Measurements from ENCODE around the gene ZNF385B.
"Not testable (repeated sequence)": the region's sequence is repeated elsewhere in the genome, so short reads cannot be mapped to it uniquely, and the experiment has no call there.

Gene ZNF385B

DNA sequence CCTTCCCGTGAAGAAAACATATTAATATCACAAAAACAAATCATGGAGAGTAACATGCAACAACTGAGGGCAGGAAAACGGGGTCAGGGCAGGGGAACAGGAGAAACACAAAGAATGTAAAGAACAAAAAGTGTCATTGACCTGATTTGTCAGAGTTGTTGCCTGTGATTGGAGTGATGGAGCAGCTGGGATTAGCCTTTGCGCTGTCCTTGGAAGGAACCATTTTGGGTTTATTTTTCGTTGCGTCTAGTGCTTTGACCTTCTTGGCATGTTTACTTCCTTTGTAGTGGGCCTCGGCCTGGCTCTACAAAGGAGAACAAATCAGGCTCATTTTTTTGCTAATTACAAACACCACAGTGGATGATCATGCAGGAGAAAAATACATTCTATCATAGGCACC is 378.3 kb downstream of the ZNF385B start:
- no peak for DNase-seq (ENCODE audit: low spot score)

DNA sequence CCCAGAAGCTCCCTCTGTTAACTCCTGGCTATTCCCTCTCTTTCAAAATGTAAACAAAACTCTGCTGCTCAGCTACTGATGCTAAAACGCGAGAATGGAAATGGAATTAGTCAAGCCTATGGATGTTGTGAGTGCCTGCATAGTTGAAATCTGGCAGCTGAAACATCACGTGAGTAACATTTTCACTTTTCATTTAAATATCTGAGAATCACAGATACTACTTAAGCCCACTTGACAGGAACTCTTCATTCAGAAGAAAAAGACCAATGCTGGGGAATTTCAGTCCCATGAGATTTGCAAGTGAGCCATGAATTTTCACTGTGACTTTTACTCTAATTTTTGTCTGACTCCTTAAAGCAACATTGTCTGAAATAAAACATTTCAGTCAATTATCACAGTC is 381.5 kb downstream of the ZNF385B start:
- DNase-seq (ENCODE audit: low spot score), result no peak

DNA sequence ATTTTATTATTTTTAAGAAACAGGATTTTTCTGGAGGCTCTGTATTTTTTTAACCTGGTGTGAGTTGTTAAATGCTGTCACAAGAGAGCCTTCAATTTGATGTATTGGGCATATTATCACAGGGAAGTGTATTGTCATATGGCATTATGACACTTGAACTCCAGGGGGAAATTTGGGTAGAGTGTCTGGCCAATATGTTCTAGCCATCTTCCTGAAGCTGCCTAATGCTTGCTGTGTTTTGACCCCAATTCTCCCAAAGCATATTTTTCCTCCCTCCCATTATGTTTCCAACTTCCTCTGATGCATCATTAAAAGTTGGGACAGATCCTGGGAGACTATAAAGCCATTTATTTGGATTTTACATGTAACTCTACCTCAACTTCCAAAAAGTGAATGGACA is 382.6 kb downstream of the ZNF385B start:
- DNase-seq (ENCODE audit: low spot score), result no peak

DNA sequence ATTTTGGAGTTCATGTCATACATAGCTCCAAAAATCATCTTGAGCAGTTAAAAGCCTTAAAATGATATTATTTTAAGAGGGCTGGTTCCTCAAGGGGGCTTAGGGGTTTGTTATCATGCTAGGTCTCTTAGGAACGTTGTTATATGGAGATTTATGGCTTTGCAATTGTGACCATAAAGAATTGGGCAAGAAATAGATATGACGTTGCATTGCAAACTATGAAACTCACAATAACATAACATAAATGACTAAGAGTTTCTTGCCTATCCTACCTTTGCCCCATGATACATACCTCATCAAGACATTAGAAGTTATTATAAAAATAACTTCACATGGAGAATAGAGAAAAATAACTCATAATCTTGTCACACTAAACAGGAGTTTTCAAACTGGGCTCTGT is 390.4 kb downstream of the ZNF385B start:
- DNase-seq (ENCODE audit: low spot score), result no peak

DNA sequence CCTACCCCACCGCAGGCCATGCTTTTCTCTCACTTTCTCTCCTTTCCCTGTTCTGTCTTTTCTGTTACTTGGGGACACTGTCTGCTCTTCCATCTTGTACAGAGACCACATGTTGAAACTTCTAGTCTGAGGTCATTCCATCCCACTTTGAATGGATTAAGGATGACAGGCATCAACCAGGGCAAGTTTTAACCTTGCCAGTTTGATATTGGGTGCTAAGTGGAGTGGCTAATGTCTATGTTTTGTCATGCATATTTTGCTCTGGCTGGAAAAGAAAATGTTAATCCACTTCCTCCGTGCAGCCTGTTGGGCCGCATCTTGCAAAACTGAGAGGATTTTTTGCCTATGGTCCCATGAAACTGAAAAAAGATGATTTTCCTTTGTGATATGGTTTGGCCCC is 391.3 kb downstream of the ZNF385B start:
- DNase-seq (ENCODE audit: low spot score), result no peak

DNA sequence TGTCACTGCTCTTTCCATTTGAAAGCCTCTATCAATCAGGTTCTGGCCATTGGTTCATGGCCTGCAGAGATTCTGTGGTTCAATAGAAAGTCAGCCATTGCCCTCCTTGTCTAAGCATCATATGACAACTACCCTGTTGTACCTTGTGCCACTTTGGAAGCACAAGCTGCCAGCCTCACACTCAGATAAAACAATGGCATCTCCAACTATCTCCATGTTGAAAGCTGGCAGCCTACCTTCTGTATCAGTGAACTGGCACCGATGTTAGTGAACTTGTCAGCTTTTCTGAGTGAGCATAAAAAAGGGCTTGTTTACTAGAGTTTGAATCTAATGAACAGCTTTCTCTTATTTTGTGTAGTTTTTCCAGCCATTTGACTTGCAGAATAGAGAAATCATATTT is 393.5 kb downstream of the ZNF385B start:
- no peak for DNase-seq (ENCODE audit: low spot score)

DNA sequence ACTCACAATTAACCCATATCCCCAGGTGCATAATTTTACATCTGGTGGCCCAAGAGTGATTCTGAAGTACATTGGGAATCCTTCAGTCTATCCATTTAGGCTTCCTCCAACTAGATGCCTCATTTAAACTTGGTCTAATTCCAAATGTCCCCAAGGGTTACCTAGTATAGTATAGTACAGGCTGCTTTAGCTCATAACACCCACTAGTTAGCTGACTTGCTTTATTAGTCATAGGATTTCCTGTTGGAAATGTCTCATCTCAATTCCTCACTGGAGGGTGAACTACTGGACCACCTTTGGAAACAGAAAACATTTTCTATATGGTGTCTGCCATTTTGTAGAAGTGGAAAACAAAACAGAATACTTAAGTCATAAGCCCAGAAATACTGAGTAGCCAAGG is 394.3 kb downstream of the ZNF385B start:
- DNase-seq (ENCODE audit: low spot score), result no peak

DNA sequence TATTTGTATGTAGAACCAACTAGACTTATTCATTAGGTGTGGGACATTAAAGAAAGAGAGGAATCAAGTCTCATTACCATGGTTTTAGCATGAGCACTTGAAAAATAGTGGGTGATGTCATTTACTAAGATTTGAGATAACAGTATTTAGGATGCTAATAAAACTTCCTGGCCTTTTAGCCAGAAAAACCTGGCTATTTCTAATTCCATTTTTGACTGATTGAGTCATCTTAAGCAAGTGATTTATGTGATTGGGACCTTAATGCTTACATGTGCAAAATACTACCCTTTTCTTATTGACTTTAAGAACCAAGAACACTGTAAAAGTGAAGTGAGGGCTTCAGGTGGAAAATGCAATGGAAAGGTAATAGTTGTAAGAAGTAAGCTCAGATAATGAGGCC is 400.0 kb downstream of the ZNF385B start:
- no peak for DNase-seq (ENCODE audit: low spot score)

DNA sequence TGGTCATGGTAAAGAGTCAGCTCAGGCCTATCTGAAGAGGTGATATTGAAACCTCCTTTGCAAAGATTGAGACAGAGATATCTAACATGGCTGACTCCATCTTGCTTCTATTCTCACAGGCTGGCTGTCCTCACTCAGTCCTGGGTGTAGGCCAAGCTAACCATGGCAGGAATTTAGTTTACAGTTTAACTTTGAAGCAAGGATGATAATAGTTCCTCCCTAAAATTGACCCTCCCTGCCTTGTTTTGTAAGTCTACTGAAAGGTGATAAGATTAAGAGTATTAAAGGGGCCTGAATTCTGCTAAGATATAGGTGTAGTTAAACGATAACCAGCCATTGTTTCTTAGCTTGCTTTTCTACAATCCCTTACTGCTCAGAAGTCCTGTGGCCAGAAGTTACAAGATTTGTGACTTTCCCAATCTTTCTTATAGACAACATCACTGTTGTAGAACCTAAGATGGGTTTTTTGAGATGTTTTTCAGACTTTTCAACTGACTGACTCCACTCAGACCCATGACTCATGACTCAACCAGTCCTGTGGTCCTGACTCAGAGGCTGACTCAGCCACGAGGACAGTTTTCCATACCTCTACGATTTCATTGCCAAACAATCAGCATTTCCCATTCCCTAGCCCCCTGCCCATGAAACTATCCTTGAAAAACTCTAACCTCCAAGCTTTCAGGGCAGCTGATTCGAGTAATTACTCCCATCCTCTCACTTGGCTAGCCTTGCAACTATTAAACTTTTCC is 401.1 kb downstream of the ZNF385B start:
- no peak for DNase-seq (ENCODE audit: low spot score)

DNA sequence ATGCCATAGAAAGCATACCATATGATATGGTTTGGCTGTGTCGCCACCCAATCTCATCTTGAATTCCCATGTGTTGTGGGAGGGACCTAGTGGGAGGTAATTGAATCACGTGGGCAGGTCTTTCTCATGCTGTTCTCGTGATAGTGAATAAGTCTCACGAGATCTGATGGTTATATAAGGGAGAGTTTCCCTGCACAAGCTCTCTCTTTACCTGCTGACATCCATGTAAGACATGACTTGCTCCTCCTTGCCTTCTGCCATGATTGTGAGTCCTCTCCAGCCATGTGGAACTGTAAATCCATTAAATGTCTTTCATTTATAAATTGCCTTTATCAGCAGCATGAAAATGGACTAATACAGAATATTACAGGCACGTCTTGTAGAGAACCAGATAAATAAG is 403.3 kb downstream of the ZNF385B start:
- not testable (repeated sequence) for DNase-seq (ENCODE audit: low spot score)

DNA sequence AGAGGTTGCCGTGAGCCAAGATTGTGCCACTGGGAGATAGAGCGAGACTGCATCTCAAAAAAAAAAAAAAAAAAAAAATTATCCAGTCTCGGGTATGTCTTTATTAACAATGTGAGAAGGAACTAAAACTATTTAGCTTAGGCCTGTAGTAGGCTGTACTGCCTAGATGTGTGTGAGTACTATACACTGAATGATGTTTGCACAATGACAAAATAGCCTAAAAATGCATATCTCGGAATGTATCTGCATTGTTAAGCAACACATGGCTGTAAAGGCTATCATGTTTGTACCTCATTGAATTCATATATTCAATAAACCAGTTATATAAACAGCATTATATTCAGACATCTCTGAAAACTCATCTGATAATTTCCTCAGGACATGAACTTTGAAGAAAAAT is 405.6 kb downstream of the ZNF385B start:
- DNase-seq (ENCODE audit: low spot score), result no peak

DNA sequence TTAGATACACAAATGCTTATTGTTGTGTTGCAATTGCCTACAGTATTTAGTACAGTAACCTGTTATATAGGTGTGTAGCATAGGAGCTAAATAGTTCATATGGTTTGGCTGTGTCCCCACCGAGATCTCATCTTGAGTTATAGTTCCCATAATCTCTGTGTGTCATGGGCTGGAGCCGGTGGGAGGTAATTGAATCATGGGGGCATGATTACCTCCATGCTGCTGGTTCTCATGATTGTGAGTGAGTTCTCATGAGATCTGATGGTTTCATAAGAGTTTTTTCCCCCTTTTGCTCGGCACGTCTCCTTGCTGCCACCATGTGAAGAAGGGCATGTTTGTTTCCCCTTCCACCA is 406.3 kb downstream of the ZNF385B start:
- DNase-seq (ENCODE audit: low spot score), result no peak

DNA sequence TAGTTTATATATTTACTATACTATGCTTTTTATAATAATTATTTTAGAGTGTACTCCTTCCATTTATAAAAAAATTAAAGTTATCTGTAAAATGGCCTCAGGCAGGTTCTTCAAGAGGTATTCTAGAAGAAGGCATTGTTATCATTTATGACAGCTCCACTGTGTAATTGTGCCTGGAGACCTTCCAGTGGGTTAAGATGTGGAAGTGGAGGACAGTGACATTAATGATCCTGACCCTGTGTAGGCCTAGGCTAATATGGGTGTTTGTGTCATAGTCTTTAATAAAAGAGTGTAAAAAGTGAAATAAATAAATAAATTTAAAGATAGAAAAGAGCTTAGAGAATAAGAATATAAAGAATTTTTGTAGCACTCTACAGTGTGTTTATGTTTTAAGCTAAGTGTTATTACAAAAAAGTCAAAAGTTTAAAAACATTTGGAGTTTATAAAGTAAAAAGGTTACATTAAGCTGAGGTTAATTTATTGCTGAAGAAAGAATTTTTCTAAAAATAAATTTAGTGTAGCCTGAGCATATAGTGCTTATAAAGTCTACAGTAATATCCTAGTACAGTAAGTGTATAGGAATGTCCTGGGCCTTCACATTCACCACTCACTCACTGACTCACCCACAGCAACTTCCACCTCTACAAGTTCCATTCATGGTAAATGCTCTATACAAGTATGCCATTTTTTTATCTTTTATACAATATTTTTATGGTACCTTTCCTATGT is 406.8 kb downstream of the ZNF385B start:
- DNase-seq (ENCODE audit: low spot score), result no peak

DNA sequence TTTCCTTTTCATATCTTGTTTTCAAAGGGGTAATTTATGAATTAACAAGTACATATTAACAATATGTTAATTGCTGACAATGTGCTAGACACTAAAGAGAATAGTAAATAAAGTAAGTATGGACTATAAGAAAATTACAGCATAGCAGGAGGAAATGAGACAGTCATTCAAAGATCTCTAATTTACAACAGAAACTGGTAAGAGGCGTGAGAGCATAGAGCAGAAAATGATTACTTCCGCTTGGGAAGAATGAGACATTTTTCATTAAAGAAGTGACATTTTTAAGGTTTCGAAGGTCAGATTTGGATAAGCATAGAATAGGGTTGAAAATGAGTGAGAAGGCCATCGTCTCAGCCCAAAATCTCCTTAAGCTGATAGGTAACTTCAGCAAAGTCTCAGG is 412.4 kb downstream of the ZNF385B start:
- DNase-seq (ENCODE audit: low spot score), result no peak

DNA sequence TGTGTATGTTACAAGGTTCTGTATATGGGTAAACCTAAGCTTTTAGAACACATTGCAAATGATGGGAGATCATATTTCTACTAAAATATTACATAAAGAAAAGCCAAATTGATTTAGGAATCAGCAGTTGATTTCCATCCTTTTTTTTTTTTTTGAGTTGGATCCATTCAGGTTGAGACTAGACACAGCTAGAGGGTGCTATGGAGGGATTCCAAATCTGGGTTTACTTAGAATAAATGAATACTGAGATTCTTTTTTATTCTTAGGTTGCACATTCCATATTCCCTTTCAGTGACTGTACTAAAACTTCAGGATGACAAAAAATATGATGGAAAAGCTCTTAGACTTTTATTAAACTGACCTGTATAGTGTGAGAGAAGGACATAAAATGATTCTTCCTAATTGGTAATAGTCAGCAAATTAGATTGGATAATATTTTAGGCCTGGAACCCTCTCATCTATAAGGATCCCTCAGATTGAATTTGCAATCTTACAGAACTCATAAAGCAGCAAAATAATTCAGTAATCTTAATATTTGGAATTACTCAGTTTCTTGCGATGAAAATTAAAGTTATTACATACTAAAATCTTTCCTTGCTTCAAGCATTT is 413.5 kb downstream of the ZNF385B start:
- no peak for DNase-seq (ENCODE audit: low spot score)

DNA sequence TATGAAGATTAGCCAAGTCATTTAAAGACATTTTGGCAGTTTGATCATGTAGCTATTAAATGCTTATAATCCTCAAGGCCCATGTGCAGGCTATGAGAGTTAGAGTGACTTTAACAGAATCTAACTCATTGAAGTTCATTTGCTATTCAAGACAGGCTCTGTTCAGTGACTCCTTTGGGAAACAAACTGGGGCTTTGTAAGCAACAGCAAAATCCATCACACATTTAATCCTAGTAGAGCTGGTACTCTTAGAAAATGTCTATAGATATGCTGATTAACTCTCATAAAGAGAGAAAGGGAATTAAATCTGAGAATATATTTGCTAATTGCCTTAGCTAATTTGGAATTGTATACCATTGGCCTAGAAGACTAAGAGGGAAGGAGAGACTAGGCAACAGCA is 414.0 kb downstream of the ZNF385B start:
- no peak for DNase-seq (ENCODE audit: low spot score)

DNA sequence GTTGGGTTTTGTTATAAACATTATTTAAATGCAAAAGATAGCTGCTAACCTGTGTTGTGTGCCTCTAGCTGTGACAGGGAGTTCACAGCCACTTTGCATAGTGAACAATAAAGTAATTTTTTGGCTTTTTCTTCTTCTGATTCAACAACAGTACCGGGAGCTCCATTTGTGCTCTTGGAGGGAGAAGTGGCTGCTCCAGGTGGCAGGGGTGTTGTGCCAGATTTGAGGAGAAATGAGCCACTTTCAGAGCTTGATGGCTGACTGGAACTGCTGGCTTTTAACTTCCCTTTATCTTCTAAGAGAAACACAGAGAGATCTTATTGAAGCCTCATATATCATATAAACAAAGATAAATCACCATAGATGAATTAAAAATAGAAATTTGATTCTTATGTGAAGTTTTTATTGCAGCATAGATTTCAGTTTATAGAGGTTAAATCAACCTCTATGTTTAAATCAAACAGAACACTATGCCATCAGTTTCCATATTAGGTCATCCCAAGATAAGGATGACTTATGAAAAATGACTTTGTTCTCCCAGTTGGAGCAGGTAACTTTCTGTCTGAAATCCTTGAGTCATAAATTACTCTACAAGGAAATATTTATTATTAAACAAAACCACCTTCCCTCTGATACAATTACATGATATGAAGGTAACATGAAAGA is 414.8 kb downstream of the ZNF385B start:
- DNase-seq (ENCODE audit: low spot score), result no peak

DNA sequence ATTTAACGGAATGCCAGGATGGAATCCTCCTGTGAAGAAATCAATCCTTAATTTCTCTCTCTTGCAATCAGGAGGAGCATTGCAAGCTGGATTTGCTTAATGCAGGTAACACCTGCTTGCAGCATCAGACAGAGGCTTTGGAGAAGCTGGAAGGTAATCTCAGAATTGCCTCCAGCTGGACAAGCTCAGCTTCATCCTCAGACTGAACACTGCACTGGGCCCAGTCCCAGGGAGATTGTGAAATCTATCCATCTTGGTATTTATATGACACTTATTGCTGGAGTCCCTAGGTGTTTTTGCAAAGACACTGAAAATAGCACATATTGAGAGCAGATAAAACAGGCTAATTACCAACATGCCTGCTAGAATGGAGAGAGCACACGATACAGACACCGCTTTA is 417.4 kb downstream of the ZNF385B start:
- no peak for DNase-seq (ENCODE audit: low spot score)

DNA sequence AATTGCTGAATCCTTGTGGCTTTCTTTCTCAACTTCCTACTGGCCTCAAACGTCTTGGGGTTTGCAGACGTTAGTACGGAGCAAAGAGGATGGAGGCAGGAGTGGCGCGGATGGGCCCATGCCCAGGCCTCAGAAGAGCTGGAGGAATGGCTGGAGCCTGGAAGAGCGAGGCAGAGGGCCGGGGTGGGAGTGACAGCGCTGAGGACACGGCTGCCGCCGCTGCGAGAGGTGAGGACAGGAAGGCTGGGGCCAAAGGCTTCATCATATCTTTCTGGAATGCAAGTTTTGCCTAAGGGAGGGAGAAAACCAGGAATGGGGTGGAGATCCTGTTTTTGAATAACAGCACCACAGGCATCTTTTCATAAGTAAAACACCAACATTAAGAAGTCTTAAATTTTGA is 418.2 kb downstream of the ZNF385B start:
- no peak for DNase-seq (ENCODE audit: low spot score)

DNA sequence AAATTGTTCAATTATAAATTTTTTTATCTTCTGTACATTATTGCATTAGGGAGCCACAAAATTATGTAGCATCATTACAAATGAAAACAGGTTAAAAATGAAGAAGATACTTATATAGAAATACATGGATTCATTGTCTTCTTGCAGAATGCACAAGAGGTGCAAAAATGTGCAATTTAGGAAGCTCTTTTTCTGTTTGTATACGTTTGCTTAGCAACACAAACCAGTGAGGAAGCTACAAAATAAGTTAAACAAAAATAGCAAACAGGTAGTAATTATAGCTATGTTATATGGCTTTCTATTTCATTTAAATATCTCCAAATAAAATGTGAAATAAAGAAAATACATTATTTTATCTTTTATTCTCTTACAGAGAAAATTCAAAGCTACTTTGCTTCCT is 419.2 kb downstream of the ZNF385B start:
- DNase-seq (ENCODE audit: low spot score), result no peak

DNA sequence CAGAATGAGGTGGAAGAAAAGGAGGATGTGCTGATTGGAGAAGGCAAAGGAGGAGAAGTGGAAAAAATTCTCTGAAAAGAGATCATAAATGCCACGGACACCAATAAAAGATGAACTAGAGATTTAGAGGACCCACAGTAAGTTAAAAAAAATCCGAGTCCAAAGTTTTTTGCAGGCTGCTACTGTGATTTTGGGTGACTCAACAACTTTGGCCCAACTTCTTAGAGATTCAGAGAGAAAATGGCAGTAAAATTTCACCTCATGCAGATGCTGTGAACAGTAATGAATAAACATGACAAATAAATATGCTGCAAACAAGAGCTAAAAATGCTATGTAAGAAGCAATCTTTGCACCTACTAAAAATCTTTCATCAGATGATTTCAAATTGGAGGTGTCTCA is 419.9 kb downstream of the ZNF385B start:
- no peak for DNase-seq (ENCODE audit: low spot score)

DNA sequence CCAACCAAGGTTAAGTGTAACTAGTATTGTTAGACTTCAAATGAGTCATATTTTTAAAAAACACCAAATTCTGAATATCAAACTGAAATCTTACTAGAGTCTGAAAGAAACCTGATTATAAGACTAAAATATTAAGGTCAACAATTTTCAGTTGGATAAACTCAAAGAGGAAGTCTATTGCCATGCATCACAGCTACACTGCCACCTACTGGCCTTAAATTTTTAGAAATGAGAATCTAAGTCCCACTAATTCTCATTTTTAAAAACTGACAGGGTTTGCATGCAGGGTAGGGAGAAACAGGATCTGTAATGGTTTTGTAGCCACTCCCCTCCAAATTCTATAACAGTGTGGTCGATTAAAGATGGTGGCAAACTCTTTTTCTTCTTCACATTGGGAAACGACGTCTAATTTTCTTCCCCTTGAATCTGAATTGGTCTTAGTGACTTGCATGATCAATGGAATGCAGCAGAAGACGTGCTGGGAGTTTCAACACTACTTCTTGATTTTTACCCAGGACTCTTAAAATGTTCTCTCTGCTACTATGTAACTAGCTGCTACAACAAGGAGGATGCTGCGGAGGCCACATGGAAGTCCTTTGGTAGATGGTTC is 420.7 kb downstream of the ZNF385B start:
- DNase-seq (ENCODE audit: low spot score), result peak; percentile 48

DNA sequence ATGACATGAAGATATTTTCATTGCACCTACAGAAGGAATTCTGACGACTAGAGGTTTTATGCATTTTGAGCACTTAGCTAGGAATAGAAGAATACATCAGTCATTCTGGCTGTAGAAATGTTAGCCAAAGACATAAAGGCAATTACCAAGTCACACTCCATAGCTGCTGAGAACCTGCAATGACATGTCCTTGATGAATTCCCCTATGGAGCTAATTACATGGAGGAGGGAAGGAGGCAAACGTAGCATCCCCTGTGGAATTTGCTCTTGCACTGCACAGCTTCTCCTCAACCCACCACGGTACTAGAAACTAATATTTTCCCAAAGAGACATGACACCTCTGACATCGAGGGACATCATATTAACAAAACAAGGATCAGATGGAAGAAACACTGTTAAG is 422.8 kb downstream of the ZNF385B start:
- no peak for DNase-seq (ENCODE audit: low spot score)

All from CD4-positive, alpha-beta T cell treated with Interleukin-2 at 100 ng/mL for 4 hours (primary cell).